K562 (cell line): Measurements from ENCODE around the gene PIGN. TPM values are rescaled to one million over a fixed set of nuclear protein-coding genes. Genes with fewer than 3 reads are reported as not detected.

Source experiments
- ATAC-seq: fragments of 200-7000 bp; cut with Tn5 transposase; 3 replicates; pipeline ENCODE4 v1.9.1; 2020; ENCODE audit warnings: moderate library complexity
- BruUV-seq: library from RNA; stranded (reverse); fragments of 400-500 nt; replicated peaks from 2 replicates; lab custom pipeline; 2021; lab: Mats Ljungman, UMichigan
- CTCF ChIA-PET: fragments of 300-600 bp; formaldehyde crosslinking; extraction: SDS; loops from one replicate; lab custom pipeline; 2021; ENCODE audit warnings: low intra/inter-chr PET ratio; lab: Yijun Ruan, JAX
- POLR2A ChIA-PET: fragments of 300-600, 350-650 bp; sonication (Branson Sonifier 250); formaldehyde crosslinking; extraction: SDS; loops from one replicate; lab custom pipeline; 2021; ENCODE audit warnings: antibody characterized with exemption, inconsistent platforms; lab: Yijun Ruan, JAX
- DNase-seq, 4 experiments: peaks; one replicate each; pipeline versions ENCODE4 v3.0.0 to v3.0.0-alpha.2; 2011 to 2018; ENCODE audit warnings: low spot score in 3 of 4, mixed read lengths in 3 of 4; ENCODE audit errors: extremely low read depth in 1 of 4
- FAIRE-seq: peaks from 2 replicates; lab custom pipeline; 2011; peaks lifted over from hg19 to GRCh38; lab: Jason Lieb, UNC
- H2AFZ ChIP-seq: 2 replicates; pipeline ENCODE4 v1.6.0; 2011; ENCODE audit warnings: low read depth, low read length, control low read depth, inconsistent platforms
- H3K27ac ChIP-seq: fragments of 200-600 bp; 3 replicates; pipeline ENCODE4 v1.8.0; 2011; ENCODE audit warnings: low read depth, mild to moderate bottlenecking, control low read depth, inconsistent platforms, low read length, moderate library complexity, mixed read lengths; ENCODE audit errors: extremely low read depth
- H3K27me3 ChIP-seq, 2 experiments: fragments of 300-600 bp in 1 of 2; 2 replicates in 1 of 2; 3 replicates in 1 of 2; pipeline versions ENCODE4 v1.6.0 to v1.8.0; 2011; ENCODE audit warnings: inconsistent platforms in 2 of 2, low read length in 2 of 2, mild to moderate bottlenecking in 1 of 2, mixed read lengths in 1 of 2, moderate library complexity in 1 of 2; ENCODE audit not compliant: control insufficient read depth in 2 of 2, insufficient read depth in 2 of 2
- H3K36me3 ChIP-seq: fragments of 300-600 bp; 3 replicates; pipeline ENCODE4 v1.8.0; 2011; ENCODE audit warnings: mild to moderate bottlenecking, low read length, inconsistent platforms; ENCODE audit not compliant: control insufficient read depth, insufficient read depth
- H3K4me1 ChIP-seq, 2 experiments: fragments of 200-600 bp in 1 of 2; replicated peaks in 1 of 2; 2 replicates in 1 of 2; 3 replicates in 1 of 2; pipeline versions ENCODE4 v1.5.1 to v1.8.0; 2011; ENCODE audit warnings: inconsistent platforms in 2 of 2, low read length in 2 of 2, mild to moderate bottlenecking in 1 of 2, mixed read lengths in 1 of 2, moderate library complexity in 1 of 2; ENCODE audit not compliant: control insufficient read depth in 2 of 2, insufficient read depth in 2 of 2
- H3K4me2 ChIP-seq: 2 replicates; pipeline ENCODE4 v1.6.1; 2011; ENCODE audit warnings: low read length, control low read depth, inconsistent platforms, mixed read lengths; ENCODE audit not compliant: insufficient read depth
- H3K4me3 ChIP-seq: fragments of 200-600 bp; sonication (generic), shearing (Covaris generic); 2 replicates; pipeline ENCODE4 v1.5.1; 2016; ENCODE audit warnings: control low read depth, inconsistent platforms
- H3K79me2 ChIP-seq: fragments of 200-600 bp; 3 replicates; pipeline ENCODE4 v1.8.0; 2011; ENCODE audit warnings: low read length, inconsistent platforms; ENCODE audit not compliant: control insufficient read depth, insufficient read depth
- H3K9ac ChIP-seq, 2 experiments: 2 replicates each; pipeline versions ENCODE4 v1.6.0 to v1.6.1; 2011; ENCODE audit warnings: low read depth in 2 of 2, low read length in 2 of 2, control low read depth in 1 of 2, inconsistent platforms in 1 of 2, mild to moderate bottlenecking in 1 of 2, mixed read lengths in 1 of 2; ENCODE audit not compliant: insufficient read depth in 1 of 2
- H3K9me1 ChIP-seq: one replicate; pipeline ENCODE4 v1.6.0; 2011; ENCODE audit warnings: inconsistent platforms, mild to moderate bottlenecking, low read length, moderate library complexity; ENCODE audit not compliant: control insufficient read depth, insufficient read depth
- H3K9me3 ChIP-seq: replicated peaks from 2 replicates; pipeline ENCODE4 v1.5.1; 2011; ENCODE audit warnings: low read depth, low read length, inconsistent platforms; ENCODE audit not compliant: control insufficient read depth, insufficient read depth
- H4K20me1 ChIP-seq: replicated peaks from 2 replicates; pipeline ENCODE4 v1.6.1; 2011; ENCODE audit warnings: low read length, inconsistent platforms, mixed read lengths; ENCODE audit not compliant: control insufficient read depth, insufficient read depth
- ADNP ChIP-seq: fragments of 200-800 bp; sonication (Bioruptor generic); IDR thresholded peaks from 2 replicates; pipeline ENCODE4 v1.6.1; 2016; ENCODE audit warnings: missing genetic modification characterization, missing compliant biosample characterization
- CEBPB ChIP-seq: fragments of 450-650 bp; IDR thresholded peaks from 2 replicates; pipeline ENCODE4 v1.6.1; 2016; ENCODE audit warnings: missing genetic modification characterization, missing compliant biosample characterization
- KLF13 ChIP-seq: fragments of 450-650 bp; IDR thresholded peaks from 2 replicates; pipeline ENCODE4 v1.6.1; 2016; ENCODE audit warnings: missing genetic modification characterization, low read depth, mild to moderate bottlenecking, missing compliant biosample characterization, moderate library complexity, borderline replicate concordance
- POLR2H ChIP-seq: IDR thresholded peaks from 2 replicates; pipeline ENCODE4 v1.6.1; 2016; ENCODE audit warnings: missing genetic modification characterization, low read depth, mild to moderate bottlenecking, control low read depth, missing compliant biosample characterization, moderate library complexity
- PTTG1 ChIP-seq: fragments of 450-650 bp; IDR thresholded peaks from 2 replicates; pipeline ENCODE4 v1.6.1; 2016; ENCODE audit warnings: low read depth, mild to moderate bottlenecking, missing genetic modification characterization, missing compliant biosample characterization
- REST ChIP-seq, 2 experiments: fragments of 450-650 bp; formaldehyde crosslinking in 1 of 2; IDR thresholded peaks; 2 replicates each; pipeline versions ENCODE4 v1.4.0 to v1.6.1; 2014 to 2020; ENCODE audit warnings: mild to moderate bottlenecking in 2 of 2, borderline replicate concordance in 1 of 2, low read depth in 1 of 2
- SMC3 ChIP-seq: conservative IDR thresholded peaks from 2 replicates; pipeline ENCODE4 v1.6.1; 2011; ENCODE audit warnings: low read depth, low read length, improper control_type of control experiment; ENCODE audit not compliant: insufficient read depth
- TEAD1 ChIP-seq, 2 experiments: fragments of 450-650 bp in 1 of 2; sonication (generic) in 1 of 2; formaldehyde crosslinking; IDR thresholded peaks; 2 replicates each; pipeline versions ENCODE4 v1.4.0 to v1.8.0; 2020 to 2022; ENCODE audit warnings: mild to moderate bottlenecking in 2 of 2, missing genetic modification reagents in 1 of 2
- ZNF184 ChIP-seq: sonication (generic); formaldehyde crosslinking; IDR thresholded peaks from 2 replicates; pipeline ENCODE4 v1.5.0; 2020; ENCODE audit warnings: missing genetic modification reagents
- ZNF445 ChIP-seq: fragments of 250-450 bp; sonication (Bioruptor Pico); IDR thresholded peaks from 2 replicates; pipeline ENCODE4 v1.4.0; 2020; ENCODE audit warnings: low read depth, mild to moderate bottlenecking, moderate library complexity
- ZNF707 ChIP-seq: fragments of 250-450 bp; sonication (Bioruptor Pico); conservative IDR thresholded peaks from 2 replicates; pipeline ENCODE4 v1.8.0; 2022; ENCODE audit warnings: inconsistent platforms, mild to moderate bottlenecking, moderate library complexity
- WGBS: fragments of 100-300 bp; shearing (Covaris generic); methylation state at CpG from one replicate; pipeline ENCODE4 v1.1.6; 2016; ENCODE audit warnings: low coverage, mixed read lengths; ENCODE audit not compliant: insufficient coverage; ENCODE audit errors: missing lambda C conversion rate; 5-methylcytosine and 5-hydroxymethylcytosine counted together
- in situ Hi-C: fragments of 300-500 bp; cut with MboI; formaldehyde crosslinking; loops from 4 replicates; pipeline ENCODE4 v1.15.0; 2018; ENCODE audit warnings: inconsistent platforms, mixed read lengths
- intact Hi-C: fragments of 100-400 bp; cut with micrococcal nuclease; formaldehyde crosslinking; loops from 2 replicates; pipeline ENCODE4 v1.14.2; 2022
- polyA plus RNA-seq, 8 experiments: library from polyadenylated mRNA; depleted of rRNA in 4 of 8; stranded (reverse) in 5 of 8; unstranded in 3 of 8; fragments of >200 nt; fragmentation: Nextera tagmentation in 2 of 8; fragmentation: Illumina TruSeq in 1 of 8; extraction: Ambion mirVana in 2 of 8; extraction: Trizol in 1 of 8; gene quantifications; 2 replicates each; pipeline versions ENCODE4 v1.2.1 to v1.2.3, GENCODE V29; 2011 to 2014; ENCODE audit warnings: inconsistent platforms in 1 of 8, missing spikeins in 1 of 8
- total RNA-seq, 7 experiments: library from RNA; depleted of rRNA in 6 of 7; stranded (reverse); fragments of >200 nt in 6 of 7; fragmentation: Illumina TruSeq in 2 of 7; extraction: Trizol in 2 of 7; gene quantifications; 2 replicates each; pipeline versions ENCODE4 v1.2.1 to v1.2.3, GENCODE V29; 2011 to 2021; ENCODE audit warnings: low replicate concordance in 1 of 7

Gene PIGN
- total and polyA plus RNA-seq, 9 of the 15 experiments (the other 6 are each of a cell fraction or from before 2014, with no cell fraction given): 9.9 to 25.6 (median 17.3) TPM

DNA sequence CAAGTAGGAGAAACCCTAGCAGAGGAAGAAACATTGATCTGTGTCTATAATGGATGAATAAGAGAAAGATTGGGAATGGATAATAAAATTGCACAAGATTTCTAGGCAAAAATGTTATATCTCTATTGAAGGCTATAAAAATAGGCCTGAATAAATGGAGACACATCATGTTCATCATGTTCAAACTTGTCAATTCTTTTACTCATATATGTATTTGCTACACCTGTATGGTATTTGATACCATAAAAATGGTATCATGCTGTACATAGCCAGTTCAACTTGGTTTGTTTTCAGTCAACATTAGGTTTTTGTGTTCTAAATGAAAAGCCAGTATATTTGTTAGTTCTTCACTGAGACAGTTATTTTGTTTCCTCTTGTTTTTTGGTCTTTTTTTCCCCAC lies 161.9 kb downstream of the PIGN start (continued):
- TF ChIP-seq ZNF445 (CRISPR knock-in tag): no peak

- Histone ChIP-seq H3K4me3 (no peak overlapping the region), H3K36me3 (no peaks in the 10 kb centered on the region), H4K20me1 (no peaks in the 10 kb centered on the region), H3K9ac (no peak overlapping the region), H3K4me1 (no peaks in the 10 kb centered on the region), H3K9me1 (no peaks in the 10 kb centered on the region), H3K9me3 (no peaks in the 10 kb centered on the region), H2AFZ (no peak overlapping the region), H3K27me3 (no peaks in the 10 kb centered on the region), H3K4me2 (no peak overlapping the region), H3K27ac (no peak overlapping the region), H3K79me2 (no peaks in the 10 kb centered on the region)
- POLR2A ChIA-PET: interaction anchor here (0.6 kb wide), 1 partner anchor 10 kb away, joined by 4 read pairs; no protein-coding TSS in a partner anchor
- TF ChIP-seq KLF13 (tag) (no peak), PTTG1 (no peak), ADNP (tag) (no peak), CEBPB (tag) (no peak), ZNF707 (CRISPR knock-in tag) (no peak), SMC3 (no peak), REST (IDR thresholded peaks at IDR 0.05; ENCODE audit: borderline replicate concordance) (no peak), REST (CRISPR knock-in tag; IDR thresholded peaks at IDR 0.05; ENCODE audit: low read depth) (no peak), ZNF184 (CRISPR knock-in tag) (no peak), TEAD1 (CRISPR knock-in tag; IDR thresholded peaks at IDR 0.05) (no peak), POLR2H (tag) (no peak)
- CTCF ChIA-PET: no interaction called here
- no TSS peak for BruUV-seq
- no peak for DNase-seq
- ATAC-seq: no peak
- intact Hi-C loops (no loop called here), in situ Hi-C loops (no loop called here)
- no peak for FAIRE-seq
- 0% methylated on average over 1 of the region's 1 CpG for WGBS
These were observed 163.3 kb downstream of the PIGN start for GRCh38 chr18:62023536-62023935.
